ENCODE data around the gene LRBA. TPM values are rescaled to one million over a fixed set of nuclear protein-coding genes. Genes with fewer than 3 reads are reported as not detected.

LRBA gene
- total RNA-seq, 1 donor from 2014 or later = 39.9 TPM

- Histone ChIP-seq H3K4me1 (no peaks in the 10 kb centered on the region), H3K4me3 (no peak overlapping the region), H3K36me3 (no peaks in the 10 kb centered on the region), H3K9me3 (no peaks in the 10 kb centered on the region), H3K27ac (no peak overlapping the region), H3K27me3 (no peaks in the 10 kb centered on the region)
- TF ChIP-seq, protein P1, sequence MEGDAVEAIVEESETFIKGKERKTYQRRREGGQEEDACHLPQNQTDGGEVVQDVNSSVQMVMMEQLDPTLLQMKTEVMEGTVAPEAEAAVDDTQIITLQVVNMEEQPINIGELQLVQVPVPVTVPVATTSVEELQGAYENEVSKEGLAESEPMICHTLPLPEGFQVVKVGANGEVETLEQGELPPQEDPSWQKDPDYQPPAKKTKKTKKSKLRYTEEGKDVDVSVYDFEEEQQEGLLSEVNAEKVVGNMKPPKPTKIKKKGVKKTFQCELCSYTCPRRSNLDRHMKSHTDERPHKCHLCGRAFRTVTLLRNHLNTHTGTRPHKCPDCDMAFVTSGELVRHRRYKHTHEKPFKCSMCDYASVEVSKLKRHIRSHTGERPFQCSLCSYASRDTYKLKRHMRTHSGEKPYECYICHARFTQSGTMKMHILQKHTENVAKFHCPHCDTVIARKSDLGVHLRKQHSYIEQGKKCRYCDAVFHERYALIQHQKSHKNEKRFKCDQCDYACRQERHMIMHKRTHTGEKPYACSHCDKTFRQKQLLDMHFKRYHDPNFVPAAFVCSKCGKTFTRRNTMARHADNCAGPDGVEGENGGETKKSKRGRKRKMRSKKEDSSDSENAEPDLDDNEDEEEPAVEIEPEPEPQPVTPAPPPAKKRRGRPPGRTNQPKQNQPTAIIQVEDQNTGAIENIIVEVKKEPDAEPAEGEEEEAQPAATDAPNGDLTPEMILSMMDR (IDR thresholded peaks at IDR 0.05) = no peak
- intact Hi-C loops (cut with DNase I) = no loop called here
- DNase-seq (no peak), ATAC-seq (no peak)
These were observed 213.3 kb downstream of the LRBA start for GRCh38 chr4:150801833-150802232.

GRCh38 chr4:150799207-150799606, 215.9 kb downstream of the LRBA start:
- intact Hi-C loops (cut with DNase I) = no loop called here
- ATAC-seq = no peak
- H3K4me1 ChIP-seq = no peaks in the 10 kb centered on the region
- TF ChIP-seq, protein P1 (IDR thresholded peaks at IDR 0.05) = no peak
- no peaks in the 10 kb centered on the region for H3K9me3 ChIP-seq
- no peak overlapping the region for H3K4me3 ChIP-seq
- H3K27me3 ChIP-seq = no peaks in the 10 kb centered on the region
- no peak for DNase-seq
- H3K36me3 ChIP-seq = no peaks in the 10 kb centered on the region
- H3K27ac ChIP-seq = no peak overlapping the region

DNA sequence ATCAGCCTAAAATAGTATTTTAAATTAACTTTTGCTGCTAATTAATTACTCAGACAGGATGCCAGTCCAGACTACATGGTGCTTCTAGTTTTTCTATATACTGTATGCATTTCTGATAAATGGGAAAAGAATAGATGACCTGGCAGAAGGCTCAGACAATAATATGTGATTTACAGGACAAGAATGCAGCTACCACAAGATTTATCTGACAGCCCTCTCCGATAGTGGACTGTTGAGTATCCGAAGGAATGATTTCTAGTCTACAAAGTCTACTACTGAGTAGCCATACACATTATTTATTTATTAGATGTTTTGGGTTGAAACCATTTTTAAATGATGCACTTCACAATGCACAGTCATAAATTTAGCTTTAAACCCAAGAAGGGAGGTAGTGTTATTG, 220.4 kb downstream of the LRBA start:
- Histone ChIP-seq H3K27me3 (no peaks in the 10 kb centered on the region), H3K4me3 (no peak overlapping the region), H3K27ac (no peak overlapping the region), H3K36me3 (no peaks in the 10 kb centered on the region), H3K4me1 (no peaks in the 10 kb centered on the region), H3K9me3 (no peaks in the 10 kb centered on the region)
- DNase-seq = no peak
- no peak for ATAC-seq
- intact Hi-C loops (cut with DNase I) = no loop called here
- TF ChIP-seq, protein P1 (IDR thresholded peaks at IDR 0.05) = no peak

DNA sequence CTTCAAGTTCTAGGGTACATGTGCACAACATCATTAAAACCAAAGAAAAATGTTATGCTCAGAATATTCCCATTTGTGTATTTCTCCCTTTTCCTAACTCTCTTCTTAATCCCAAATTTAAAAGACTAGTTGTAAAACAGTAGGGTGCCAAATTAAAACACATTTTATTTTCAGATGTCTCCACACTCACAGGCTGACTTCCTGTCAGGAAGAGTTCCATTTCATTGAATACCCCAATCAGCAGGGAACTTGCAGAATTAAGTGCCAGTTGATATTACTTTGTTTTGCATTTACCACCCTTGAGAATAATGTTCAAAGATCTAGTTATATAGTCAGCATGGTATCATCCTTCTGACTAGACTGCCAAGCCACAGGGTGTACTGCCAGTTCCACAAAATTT, 225.2 kb downstream of the LRBA start:
- Histone ChIP-seq H3K9me3 (no peaks in the 10 kb centered on the region), H3K27me3 (no peaks in the 10 kb centered on the region), H3K36me3 (no peaks in the 10 kb centered on the region), H3K4me3 (no peak overlapping the region), H3K4me1 (no peaks in the 10 kb centered on the region), H3K27ac (no peak overlapping the region)
- no peak for ATAC-seq
- intact Hi-C loops (cut with DNase I) = no loop called here
- TF ChIP-seq, protein P1 (IDR thresholded peaks at IDR 0.05) = no peak
- no peak for DNase-seq

- no peak overlapping the region for H3K4me3 ChIP-seq
- intact Hi-C loops (cut with DNase I) = no loop called here
- ATAC-seq (no peak), DNase-seq (no peak)
- TF ChIP-seq, protein P1 (IDR thresholded peaks at IDR 0.05) = no peak
- H3K9me3 ChIP-seq = no peaks in the 10 kb centered on the region
- H3K27ac ChIP-seq = no peak overlapping the region
- no peaks in the 10 kb centered on the region for H3K36me3 ChIP-seq
- no peaks in the 10 kb centered on the region for H3K4me1 ChIP-seq
- no peaks in the 10 kb centered on the region for H3K27me3 ChIP-seq
These were observed 230.1 kb downstream of the LRBA start for GRCh38 chr4:150784939-150785338.

DNA sequence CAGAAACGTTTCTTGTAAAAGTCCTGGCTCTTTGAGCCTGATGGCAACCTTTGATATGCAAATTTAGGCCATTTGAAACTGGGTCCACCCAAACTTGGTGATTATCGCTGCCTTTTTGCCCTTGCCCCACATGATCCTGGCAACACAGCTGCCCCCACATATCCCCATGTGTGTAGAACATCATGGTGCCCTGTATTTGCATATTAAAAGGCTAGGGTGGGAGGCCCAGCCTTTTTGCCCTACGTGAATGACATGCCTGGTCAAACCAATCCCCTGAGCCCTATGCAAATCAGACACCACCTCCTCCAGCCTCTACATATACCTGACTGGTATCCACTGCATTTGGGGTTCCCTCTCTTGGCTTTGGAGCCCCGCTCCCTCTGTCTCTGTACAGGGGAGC, 230.8 kb downstream of the LRBA start:
- ATAC-seq (no peak), DNase-seq (no peak)
- intact Hi-C loops (cut with DNase I) = no loop called here
- Histone ChIP-seq H3K36me3 (no peaks in the 10 kb centered on the region), H3K4me1 (no peaks in the 10 kb centered on the region), H3K27me3 (no peaks in the 10 kb centered on the region), H3K27ac (no peak overlapping the region), H3K4me3 (no peak overlapping the region), H3K9me3 (no peaks in the 10 kb centered on the region)
- TF ChIP-seq, protein P1 (IDR thresholded peaks at IDR 0.05) = no peak
